ELR (cell line): ENCODE measurements around the gene BMP5.

ENCODE experiments used
- DNase-seq: peaks from one replicate; pipeline ENCODE4 v3.0.0-alpha.2; 2015; ENCODE audit warnings: low read depth

Gene BMP5

GRCh38 chr6:55708711-55709110, 166.7 kb downstream of the BMP5 start:
- DNase-seq: no peak

GRCh38 chr6:55705451-55706440, 169.6 kb downstream of the BMP5 start:
- DNase-seq: no peak

- peak; percentile 81 for DNase-seq
These were observed 171.0 kb downstream of the BMP5 start for GRCh38 chr6:55704421-55704820.
